Left lung (tissue), 10 donors: Measurements from ENCODE around the gene RERE. TPM values are rescaled to one million over a fixed set of nuclear protein-coding genes. Genes with fewer than 3 reads are reported as not detected.

Experiments
- ATAC-seq: fragments of 200-7000 bp; cut with Tn5 transposase; one replicate; pipeline ENCODE4 v1.9.1; 2020; ENCODE audit warnings: moderate library complexity
- DNase-seq, 4 donors: peaks; one replicate each; pipeline ENCODE4 v3.0.0-alpha.2; 2013 to 2020
- H3K27ac ChIP-seq, 2 donors: fragments of 200-600 bp; sonication (generic) in 1 of 2; one replicate each; pipeline versions ENCODE4 v1.5.0 to v1.8.0; 2020 to 2021
- H3K27me3 ChIP-seq, 2 donors: fragments of 200-600 bp; sonication (generic) in 1 of 2; one replicate each; pipeline versions ENCODE4 v1.5.0 to v1.8.0; 2020 to 2021
- H3K36me3 ChIP-seq, 2 donors: fragments of 200-600 bp; sonication (generic) in 1 of 2; one replicate each; pipeline versions ENCODE4 v1.5.0 to v1.8.0; 2020 to 2021
- H3K4me1 ChIP-seq, 2 donors: fragments of 200-600 bp; one replicate each; pipeline ENCODE4 v1.8.0; 2021
- H3K4me3 ChIP-seq, 2 donors: fragments of 200-600 bp; sonication (generic) in 1 of 2; one replicate each; pipeline versions ENCODE4 v1.5.0 to v1.8.0; 2020 to 2021; ENCODE audit warnings: mild to moderate bottlenecking in 1 of 2
- H3K9me3 ChIP-seq, 2 donors: fragments of 200-600 bp; sonication (generic) in 1 of 2; one replicate each; pipeline versions ENCODE4 v1.5.0 to v1.8.0; 2020 to 2021
- intact Hi-C, 2 donors: fragments of 100-400 bp; cut with DNase I; formaldehyde crosslinking; loops; one replicate each; pipeline versions ENCODE4 v1.11.2 to v1.14.2; 2022
- polyA plus RNA-seq, 6 donors: library from polyadenylated mRNA; unstranded; fragments of 120-200 nt; gene quantifications; one replicate each; pipeline ENCODE4 v1.2.1, GENCODE V29; 2013; ENCODE audit not compliant: insufficient read length in 6 of 6
- total RNA-seq, 2 donors: library from RNA; stranded (reverse); fragmentation: NEBNext Ultra II Directional; extraction: Animal tissue kit (Norgen Biotek cat#: 25700); gene quantifications; one replicate each; pipeline ENCODE4 v1.2.1, GENCODE V29; 2021
- TF ChIP-seq, protein P1 (sequence below), 2 donors: fragments of 200-600 bp; sonication (generic) in 1 of 2; IDR thresholded peaks; one replicate each; pipeline versions ENCODE4 v1.5.0 to v1.8.0; 2021; ENCODE audit warnings: antibody characterized with exemption in 2 of 2
- donor health status: DM: no; HTN: yes; CAD: no.
- donor health status: DM: no; HTN: no; CAD: no.

The RERE gene
- total and polyA plus RNA-seq, 8 donors, result 73.3 to 135 (median 130) TPM

DNA sequence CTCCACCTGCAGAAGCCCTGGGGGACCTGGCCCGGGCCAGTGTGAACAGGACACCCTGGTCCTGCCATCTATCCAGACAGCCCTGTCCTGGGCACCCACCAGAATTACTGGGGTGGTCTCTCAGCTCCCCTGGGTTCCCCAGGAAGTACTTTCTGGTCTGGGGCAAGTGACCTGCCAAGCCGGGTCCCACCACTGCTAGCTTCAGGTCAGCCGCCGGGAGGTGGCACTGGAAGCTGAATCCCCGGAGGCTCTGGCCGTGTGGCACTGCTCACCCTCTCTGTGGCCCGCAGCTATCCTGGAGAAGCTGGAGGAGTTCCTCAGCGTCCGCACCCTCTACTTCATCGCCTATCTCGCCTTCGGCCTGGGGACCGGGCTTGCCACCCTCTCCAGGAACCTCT lies 478.2 kb downstream of the RERE start:
- no peaks in the 10 kb centered on the region for H3K9me3 ChIP-seq
- no peaks in the 10 kb centered on the region for H3K36me3 ChIP-seq
- peaks cover 0 to 13% of the 10 kb centered on the region in 2 donors for H3K4me1 ChIP-seq
- ATAC-seq, result no peak
- peak in 1 of 4 donors; percentile 63 for DNase-seq
- no peak overlapping the region for H3K4me3 ChIP-seq
- intact Hi-C loops, result no loop called here
- H3K27ac ChIP-seq, result no peak overlapping the region
- no peaks in the 10 kb centered on the region for H3K27me3 ChIP-seq
- TF ChIP-seq, protein P1, sequence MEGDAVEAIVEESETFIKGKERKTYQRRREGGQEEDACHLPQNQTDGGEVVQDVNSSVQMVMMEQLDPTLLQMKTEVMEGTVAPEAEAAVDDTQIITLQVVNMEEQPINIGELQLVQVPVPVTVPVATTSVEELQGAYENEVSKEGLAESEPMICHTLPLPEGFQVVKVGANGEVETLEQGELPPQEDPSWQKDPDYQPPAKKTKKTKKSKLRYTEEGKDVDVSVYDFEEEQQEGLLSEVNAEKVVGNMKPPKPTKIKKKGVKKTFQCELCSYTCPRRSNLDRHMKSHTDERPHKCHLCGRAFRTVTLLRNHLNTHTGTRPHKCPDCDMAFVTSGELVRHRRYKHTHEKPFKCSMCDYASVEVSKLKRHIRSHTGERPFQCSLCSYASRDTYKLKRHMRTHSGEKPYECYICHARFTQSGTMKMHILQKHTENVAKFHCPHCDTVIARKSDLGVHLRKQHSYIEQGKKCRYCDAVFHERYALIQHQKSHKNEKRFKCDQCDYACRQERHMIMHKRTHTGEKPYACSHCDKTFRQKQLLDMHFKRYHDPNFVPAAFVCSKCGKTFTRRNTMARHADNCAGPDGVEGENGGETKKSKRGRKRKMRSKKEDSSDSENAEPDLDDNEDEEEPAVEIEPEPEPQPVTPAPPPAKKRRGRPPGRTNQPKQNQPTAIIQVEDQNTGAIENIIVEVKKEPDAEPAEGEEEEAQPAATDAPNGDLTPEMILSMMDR (IDR thresholded peaks at IDR 0.05), result no peak

DNA sequence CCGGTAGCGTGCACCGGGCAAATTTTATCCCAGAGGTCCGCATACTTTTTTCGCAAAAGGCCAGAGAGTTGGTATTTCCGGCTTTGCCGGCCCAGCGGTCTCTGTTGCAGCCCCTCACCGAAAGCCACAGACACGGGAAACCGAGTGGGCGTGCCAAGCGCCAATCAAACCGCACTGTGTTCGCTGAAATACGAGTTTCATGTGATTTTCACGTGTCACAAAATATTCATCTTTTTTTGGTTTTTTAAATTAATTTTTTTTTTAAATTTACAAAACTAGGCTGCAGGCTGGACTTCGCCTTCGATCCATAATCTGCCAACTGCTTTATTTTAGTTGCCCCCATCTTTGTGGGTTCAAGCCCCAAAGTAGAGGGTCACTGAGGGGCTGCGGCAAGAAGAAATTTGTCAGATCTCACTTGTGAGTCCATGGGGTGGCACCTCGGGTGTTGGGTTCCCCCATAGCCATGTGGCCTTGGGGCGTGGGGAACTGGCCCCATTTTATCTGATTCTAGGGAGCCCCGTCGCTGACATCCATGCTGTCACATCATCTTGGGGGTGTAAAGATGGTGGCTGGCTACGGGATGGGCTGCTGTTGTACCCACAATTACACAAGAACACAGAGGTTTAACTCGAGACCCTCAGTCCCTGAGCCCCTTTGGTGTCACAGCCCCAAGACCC lies 478.8 kb downstream of the RERE start:
- Histone ChIP-seq H3K27ac (no peak overlapping the region), H3K36me3 (no peaks in the 10 kb centered on the region), H3K4me3 (no peak overlapping the region), H3K4me1 (peaks cover 0 to 9% of the 10 kb centered on the region in 2 donors), H3K9me3 (no peaks in the 10 kb centered on the region), H3K27me3 (no peaks in the 10 kb centered on the region)
- intact Hi-C loops, result no loop called here
- DNase-seq (peak in 1 of 4 donors; percentile 54), ATAC-seq (no peak)
- TF ChIP-seq, protein P1 (IDR thresholded peaks at IDR 0.05), result no peak

DNA sequence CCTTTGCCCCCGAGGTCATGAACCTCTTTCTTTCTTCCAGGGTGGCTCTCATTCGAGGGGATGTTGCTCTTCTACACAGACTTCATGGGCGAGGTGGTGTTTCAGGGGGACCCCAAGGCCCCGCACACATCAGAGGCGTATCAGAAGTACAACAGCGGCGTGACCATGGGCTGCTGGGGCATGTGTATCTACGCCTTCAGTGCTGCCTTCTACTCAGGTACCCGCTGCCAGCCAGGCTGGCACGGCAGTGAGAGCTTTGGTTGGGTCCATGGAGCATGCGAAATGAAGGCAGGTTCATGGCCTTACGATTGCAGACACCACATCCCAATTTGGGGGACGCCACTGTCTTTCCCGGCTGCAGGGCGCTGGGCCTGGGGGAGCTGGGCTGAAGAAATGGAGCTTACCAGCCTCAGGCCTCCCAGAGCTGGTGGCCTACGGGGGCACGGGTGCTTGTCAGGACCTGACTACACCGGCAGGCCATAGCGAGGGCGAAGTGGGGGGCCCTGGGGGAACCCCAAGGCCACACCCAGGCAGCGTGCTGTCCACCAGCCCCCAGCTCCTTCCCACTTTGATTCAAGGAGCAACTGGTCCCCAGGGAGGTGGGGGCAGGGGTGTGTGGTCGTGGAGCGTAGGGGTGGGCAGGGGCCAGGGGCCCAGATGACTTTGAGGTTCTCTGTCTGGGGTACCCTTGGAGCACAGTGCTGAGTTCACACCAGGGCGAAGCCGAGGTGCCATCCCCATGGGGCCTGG lies 479.5 kb downstream of the RERE start:
- intact Hi-C loops, result no loop called here
- no peak for ATAC-seq
- H3K4me3 ChIP-seq, result no peak overlapping the region
- TF ChIP-seq, protein P1 (IDR thresholded peaks at IDR 0.05), result no peak
- H3K36me3 ChIP-seq, result no peaks in the 10 kb centered on the region
- peak in 1 of 4 donors; percentile 70 for DNase-seq
- peaks cover 0 to 2% of the 10 kb centered on the region in 2 donors for H3K4me1 ChIP-seq
- H3K9me3 ChIP-seq, result no peaks in the 10 kb centered on the region
- H3K27ac ChIP-seq, result no peak overlapping the region
- no peaks in the 10 kb centered on the region for H3K27me3 ChIP-seq

DNA sequence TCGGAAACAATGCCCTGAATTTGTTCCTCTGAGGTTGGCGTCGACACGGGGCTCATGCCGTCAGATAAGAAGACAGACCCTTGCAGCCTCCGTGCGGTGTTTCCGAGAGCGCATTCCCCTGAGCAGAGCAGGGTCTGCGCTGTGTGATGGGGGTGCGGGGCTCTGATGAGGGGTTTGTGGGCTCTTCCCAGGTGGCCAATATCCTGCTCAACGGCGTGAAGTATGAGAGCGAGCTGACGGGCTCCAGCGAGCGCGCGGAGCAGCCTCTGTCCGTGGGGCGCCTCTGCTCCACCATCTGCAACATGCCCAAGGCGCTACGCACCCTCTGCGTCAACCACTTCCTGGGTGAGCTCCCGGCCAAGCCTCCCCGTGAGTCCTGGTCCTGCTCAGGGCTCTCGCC lies 482.2 kb downstream of the RERE start:
- Histone ChIP-seq H3K4me1 (no peaks in the 10 kb centered on the region), H3K27me3 (no peaks in the 10 kb centered on the region), H3K27ac (no peak overlapping the region), H3K4me3 (no peak overlapping the region), H3K9me3 (no peaks in the 10 kb centered on the region), H3K36me3 (no peaks in the 10 kb centered on the region)
- no peak for ATAC-seq
- TF ChIP-seq, protein P1 (IDR thresholded peaks at IDR 0.05), result no peak
- intact Hi-C loops, result no loop called here
- peak in 1 of 4 donors; percentile 67 for DNase-seq

DNA sequence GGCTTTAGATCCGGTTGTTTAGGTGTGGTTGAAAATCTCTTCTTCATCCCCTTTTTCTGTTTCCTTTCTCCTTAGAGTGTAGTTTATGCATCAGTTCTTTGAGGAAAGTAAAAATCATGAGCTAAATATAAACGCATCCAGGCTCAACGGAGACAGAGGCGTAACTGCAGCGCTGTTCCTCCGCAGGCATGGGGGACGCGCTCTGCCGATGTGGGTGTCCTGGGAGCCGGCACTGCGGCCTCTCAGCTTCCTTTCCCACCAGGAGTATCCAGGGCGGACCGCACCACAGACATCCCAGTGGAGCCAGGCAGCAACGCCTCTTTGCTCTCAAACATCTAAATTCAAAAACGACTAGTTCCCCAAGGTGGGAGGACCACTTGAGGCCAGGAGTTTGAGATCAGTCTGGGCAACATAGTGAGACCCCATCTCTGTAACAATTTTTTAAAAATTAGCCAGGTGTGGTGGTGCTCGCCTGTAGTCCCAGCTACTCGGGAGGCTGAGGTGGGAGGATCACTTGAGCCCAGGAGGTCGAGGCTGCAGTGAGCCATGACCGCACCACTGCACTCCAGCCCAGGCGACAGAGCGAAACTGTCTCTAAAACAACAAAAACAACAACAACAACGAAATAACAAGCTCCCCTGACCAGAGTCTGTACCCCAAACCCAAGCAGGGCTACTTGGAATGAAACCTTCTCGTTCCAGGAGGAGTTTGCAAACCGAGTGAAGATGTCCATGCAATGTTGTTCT lies 483.2 kb downstream of the RERE start:
- ATAC-seq (no peak), DNase-seq (no peak)
- no peaks in the 10 kb centered on the region for H3K36me3 ChIP-seq
- H3K4me3 ChIP-seq, result no peak overlapping the region
- TF ChIP-seq, protein P1 (IDR thresholded peaks at IDR 0.05), result no peak
- no peaks in the 10 kb centered on the region for H3K27me3 ChIP-seq
- no peaks in the 10 kb centered on the region for H3K9me3 ChIP-seq
- intact Hi-C loops, result no loop called here
- H3K27ac ChIP-seq, result no peak overlapping the region
- no peaks in the 10 kb centered on the region for H3K4me1 ChIP-seq
